WTC11 (cell line): ENCODE results near the gene MAST4.

ENCODE experiments used
- AR ChIP-seq: fragments of 250-450 bp; sonication (Bioruptor Pico); IDR thresholded peaks from 2 replicates; pipeline ENCODE4 v1.9.0; 2021; ENCODE audit warnings: mild to moderate bottlenecking
- CREB1 ChIP-seq: sonication (generic); formaldehyde crosslinking; IDR thresholded peaks from 2 replicates; pipeline ENCODE4 v1.8.0; 2023; ENCODE audit warnings: mild to moderate bottlenecking, missing genetic modification reagents
- CREM ChIP-seq: sonication (generic); formaldehyde crosslinking; IDR thresholded peaks from 2 replicates; pipeline ENCODE4 v1.8.1; 2022; ENCODE audit warnings: mild to moderate bottlenecking, missing genetic modification reagents, moderate library complexity
- CTCF ChIP-seq: fragments of 200-600 bp; IDR thresholded peaks from 2 replicates; pipeline ENCODE4 v1.8.0; 2022; ENCODE audit warnings: antibody characterized with exemption
- FOXJ3 ChIP-seq: sonication (generic); formaldehyde crosslinking; IDR thresholded peaks from 2 replicates; pipeline ENCODE4 v1.9.0; 2021; ENCODE audit warnings: missing genetic modification reagents, mild to moderate bottlenecking, borderline replicate concordance
- IRF1 ChIP-seq: sonication (generic); formaldehyde crosslinking; IDR thresholded peaks from 2 replicates; pipeline ENCODE4 v1.8.0; 2023; ENCODE audit warnings: missing genetic modification reagents
- JUN ChIP-seq: sonication (generic); formaldehyde crosslinking; IDR thresholded peaks from 2 replicates; pipeline ENCODE4 v1.8.0; 2023; ENCODE audit warnings: mild to moderate bottlenecking, missing genetic modification reagents
- MAX ChIP-seq: sonication (generic); formaldehyde crosslinking; IDR thresholded peaks from 2 replicates; pipeline ENCODE4 v1.8.0; 2022; ENCODE audit warnings: mild to moderate bottlenecking, missing genetic modification reagents
- MLX ChIP-seq: sonication (generic); formaldehyde crosslinking; IDR thresholded peaks from 2 replicates; pipeline ENCODE4 v1.8.1; 2023; ENCODE audit warnings: mild to moderate bottlenecking, missing genetic modification reagents, moderate library complexity
- NR3C1 ChIP-seq: sonication (generic); formaldehyde crosslinking; conservative IDR thresholded peaks from 2 replicates; pipeline ENCODE4 v1.8.1; 2023; ENCODE audit warnings: low read depth, mild to moderate bottlenecking, missing genetic modification reagents
- STAT6 ChIP-seq: sonication (generic); formaldehyde crosslinking; conservative IDR thresholded peaks from 2 replicates; pipeline ENCODE4 v1.8.1; 2023; ENCODE audit warnings: mild to moderate bottlenecking, low read depth, missing genetic modification reagents, moderate library complexity

- TF ChIP-seq CREM (CRISPR knock-in tag): no peak
- TF ChIP-seq CTCF: no peak
- no peak for TF ChIP-seq NR3C1 (CRISPR knock-in tag)
- TF ChIP-seq CREB1 (CRISPR knock-in tag): no peak
- TF ChIP-seq IRF1: no peak
- no peak for TF ChIP-seq MAX
- no peak for TF ChIP-seq FOXJ3 (CRISPR knock-in tag)
- TF ChIP-seq AR (CRISPR knock-in tag): no peak
- no peak for TF ChIP-seq MLX (CRISPR knock-in tag)
- TF ChIP-seq JUN (CRISPR knock-in tag): no peak
- no peak for TF ChIP-seq STAT6 (CRISPR knock-in tag)
Observed at GRCh38 chr5:66713998-66714397, 117.8 kb downstream of the MAST4 start.
